T-helper 17 cell (primary cell): ENCODE data around the gene OR5H2. TPM values are rescaled to one million over a fixed set of nuclear protein-coding genes. Genes with fewer than 3 reads are reported as not detected.

Source experiments
- ATAC-seq: fragments of 150-1000 bp; cut with Tn5 transposase; 2 replicates; pipeline ENCODE4 v1.10.0; 2021; ENCODE audit warnings: mild to moderate bottlenecking, moderate library complexity
- DNase-seq, 3 donors: peaks; one replicate each; pipeline versions ENCODE4 v3.0.0 to v3.0.0-alpha.2; 2020 to 2021
- H3K9me3 ChIP-seq: one replicate; pipeline ENCODE4 v1.7.0; 2013; ENCODE audit warnings: low read length, mild to moderate bottlenecking; ENCODE audit not compliant: control insufficient read depth, poor library complexity, severe bottlenecking
- H3K27ac Mint-ChIP-seq: one replicate; pipeline ENCODE4 v1.8.0; 2022; ENCODE audit warnings: mild to moderate bottlenecking, moderate library complexity, mixed read lengths
- H3K27me3 Mint-ChIP-seq: one replicate; pipeline ENCODE4 v1.8.0; 2022; ENCODE audit warnings: mixed read lengths
- H3K36me3 Mint-ChIP-seq: one replicate; pipeline ENCODE4 v1.8.0; 2022; ENCODE audit warnings: low read depth, mixed read lengths
- H3K4me1 Mint-ChIP-seq: one replicate; pipeline ENCODE4 v1.8.0; 2022; ENCODE audit warnings: mild to moderate bottlenecking, mixed read lengths
- H3K4me3 Mint-ChIP-seq: one replicate; pipeline ENCODE4 v1.8.0; 2022; ENCODE audit warnings: mild to moderate bottlenecking, moderate library complexity, mixed read lengths
- total RNA-seq, 4 donors: library from RNA in 2 of 4; stranded (reverse) in 2 of 4; gene quantifications; one replicate each; pipeline ENCODE4 v1.2.3 and lab custom pipeline; 2022 to 2026

The OR5H2 gene
- total RNA-seq, 2 donors from 2014 or later: not detected

DNA sequence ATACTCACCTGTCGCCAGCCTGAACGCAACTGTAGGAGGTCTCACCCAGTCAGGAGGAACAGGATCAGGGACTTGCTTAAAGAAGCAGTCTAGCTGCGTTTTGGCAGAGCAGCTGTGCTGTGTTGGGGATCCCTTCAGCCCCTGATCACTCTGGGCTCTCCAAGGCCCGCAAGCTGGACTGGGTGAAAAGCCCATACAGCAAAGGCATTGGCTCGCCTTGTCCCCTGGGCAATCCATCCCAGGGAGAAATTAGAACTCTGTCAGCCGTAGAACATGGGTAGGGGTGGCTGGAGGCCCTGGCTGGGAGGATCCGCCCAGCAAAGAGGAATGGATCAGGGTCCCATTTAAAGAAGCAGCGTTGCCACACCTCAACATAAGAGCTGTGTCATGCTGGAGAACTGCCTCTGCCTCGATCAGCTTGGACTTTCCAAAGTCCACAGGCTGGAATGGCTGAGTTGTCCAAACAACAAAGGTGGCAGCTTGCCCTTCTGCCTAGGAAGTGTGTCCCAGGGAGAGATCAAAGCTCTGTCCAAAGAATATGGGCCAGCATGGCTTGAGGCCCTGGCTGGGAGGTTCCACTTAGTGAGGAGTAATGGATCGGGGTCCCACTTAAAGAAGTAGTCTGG is 9.1 kb downstream of the OR5H2 start:
- H3K36me3 Mint-ChIP-seq: no peaks in the 10 kb centered on the region
- no peak overlapping the region for H3K4me3 Mint-ChIP-seq
- DNase-seq: no peak
- H3K4me1 Mint-ChIP-seq: no peaks in the 10 kb centered on the region
- ATAC-seq: no peak
- H3K27me3 Mint-ChIP-seq: peaks cover 9% of the 10 kb centered on the region
- no peaks in the 10 kb centered on the region for H3K9me3 ChIP-seq
- no peak overlapping the region for H3K27ac Mint-ChIP-seq

DNA sequence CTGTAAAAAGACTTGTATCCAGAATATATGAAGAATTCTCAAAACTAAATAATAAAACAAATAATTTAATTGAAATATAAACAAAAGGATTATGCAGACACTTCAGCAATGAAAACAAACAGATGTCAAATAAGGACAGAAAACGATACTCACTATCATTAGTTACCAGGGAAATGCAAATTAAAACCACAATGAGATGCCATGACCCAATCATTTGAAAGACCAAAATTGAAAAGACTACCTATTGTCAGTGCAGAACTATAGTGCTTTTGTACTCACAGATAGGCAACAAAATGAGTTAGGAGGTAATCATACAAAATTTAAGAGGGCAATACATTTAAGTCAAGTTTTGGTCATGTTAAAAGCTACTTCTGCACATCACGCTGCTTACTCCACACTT is 39.8 kb downstream of the OR5H2 start:
- H3K36me3 Mint-ChIP-seq: peaks cover 2% of the 10 kb centered on the region
- no peak overlapping the region for H3K27ac Mint-ChIP-seq
- no peak overlapping the region for H3K4me3 Mint-ChIP-seq
- H3K9me3 ChIP-seq: peaks cover 2% of the 10 kb centered on the region
- peaks cover 24% of the 10 kb centered on the region for H3K27me3 Mint-ChIP-seq
- no peaks in the 10 kb centered on the region for H3K4me1 Mint-ChIP-seq
- no peak for DNase-seq
- ATAC-seq: no peak

DNA sequence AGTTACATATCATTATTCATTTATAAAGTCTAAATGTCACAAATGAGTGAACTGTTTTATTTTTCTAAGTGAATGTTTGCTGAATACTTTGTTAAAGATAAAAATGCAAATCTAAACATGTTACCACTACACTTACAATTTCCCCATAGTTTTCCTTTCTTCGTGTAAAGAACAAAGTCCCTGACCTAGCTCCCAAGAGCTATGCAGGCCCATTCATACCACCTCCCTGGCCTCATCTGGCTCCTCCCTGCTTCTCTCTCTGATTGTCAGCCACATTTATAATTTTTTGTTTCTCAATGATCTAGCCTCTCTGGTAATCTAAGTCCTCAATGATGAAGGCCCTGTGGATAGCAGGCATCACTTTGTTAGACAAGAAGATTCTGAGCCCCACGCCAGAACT is 40.4 kb downstream of the OR5H2 start:
- Mint-ChIP-seq H3K27me3 (peaks cover 29% of the 10 kb centered on the region), H3K4me1 (no peaks in the 10 kb centered on the region), H3K27ac (no peak overlapping the region), H3K4me3 (no peak overlapping the region), H3K36me3 (peaks cover 2% of the 10 kb centered on the region)
- H3K9me3 ChIP-seq: peaks cover 2% of the 10 kb centered on the region
- DNase-seq (no peak), ATAC-seq (no peak)

DNA sequence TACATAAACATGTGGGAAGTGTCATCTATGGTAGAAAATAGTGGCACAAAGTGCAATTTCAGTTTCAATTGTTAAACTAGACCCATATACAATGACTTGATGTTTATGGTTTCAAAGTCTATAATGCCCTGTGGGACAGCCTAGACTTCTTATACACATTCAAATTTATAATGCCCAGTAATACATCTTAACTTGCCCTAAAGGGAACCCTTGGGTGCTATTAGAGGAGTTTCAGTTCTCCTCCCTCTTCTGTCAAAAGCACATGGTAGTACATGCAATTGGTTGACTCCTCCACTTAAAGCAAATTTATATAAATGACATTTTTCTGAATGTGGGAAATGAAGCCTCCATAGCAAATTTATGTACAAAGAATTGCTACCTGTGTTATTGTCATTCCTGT is 41.1 kb downstream of the OR5H2 start:
- ATAC-seq (no peak), DNase-seq (no peak)
- Mint-ChIP-seq H3K36me3 (peaks cover 2% of the 10 kb centered on the region), H3K4me3 (no peak overlapping the region), H3K27me3 (peaks cover 37% of the 10 kb centered on the region), H3K27ac (no peak overlapping the region), H3K4me1 (no peaks in the 10 kb centered on the region)
- H3K9me3 ChIP-seq: peaks cover 2% of the 10 kb centered on the region

DNA sequence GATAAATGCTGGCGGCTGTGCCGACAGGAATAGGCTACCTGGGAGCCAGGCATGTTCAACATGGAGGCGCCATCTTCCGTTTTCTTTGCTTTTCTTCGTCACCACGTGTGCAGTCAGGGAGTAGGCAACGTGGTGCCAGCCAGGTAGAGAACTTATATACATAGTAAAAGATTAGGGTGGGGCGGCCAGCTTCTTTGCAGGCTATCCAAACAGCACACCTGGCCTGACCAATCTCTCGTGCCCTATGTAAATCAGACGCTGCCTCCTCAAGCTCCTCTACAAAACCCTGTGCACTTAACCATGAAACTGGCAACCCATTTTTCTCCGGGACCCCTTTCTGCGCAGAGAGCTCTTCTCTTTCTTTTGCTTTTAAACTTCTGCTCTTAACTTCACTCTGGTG is 42.8 kb downstream of the OR5H2 start:
- Mint-ChIP-seq H3K4me1 (peaks cover 4% of the 10 kb centered on the region), H3K27me3 (peaks cover 46% of the 10 kb centered on the region), H3K36me3 (peaks cover 4% of the 10 kb centered on the region), H3K27ac (no peak overlapping the region), H3K4me3 (no peak overlapping the region)
- peaks cover 2% of the 10 kb centered on the region for H3K9me3 ChIP-seq
- DNase-seq: no peak
- ATAC-seq: no peak

DNA sequence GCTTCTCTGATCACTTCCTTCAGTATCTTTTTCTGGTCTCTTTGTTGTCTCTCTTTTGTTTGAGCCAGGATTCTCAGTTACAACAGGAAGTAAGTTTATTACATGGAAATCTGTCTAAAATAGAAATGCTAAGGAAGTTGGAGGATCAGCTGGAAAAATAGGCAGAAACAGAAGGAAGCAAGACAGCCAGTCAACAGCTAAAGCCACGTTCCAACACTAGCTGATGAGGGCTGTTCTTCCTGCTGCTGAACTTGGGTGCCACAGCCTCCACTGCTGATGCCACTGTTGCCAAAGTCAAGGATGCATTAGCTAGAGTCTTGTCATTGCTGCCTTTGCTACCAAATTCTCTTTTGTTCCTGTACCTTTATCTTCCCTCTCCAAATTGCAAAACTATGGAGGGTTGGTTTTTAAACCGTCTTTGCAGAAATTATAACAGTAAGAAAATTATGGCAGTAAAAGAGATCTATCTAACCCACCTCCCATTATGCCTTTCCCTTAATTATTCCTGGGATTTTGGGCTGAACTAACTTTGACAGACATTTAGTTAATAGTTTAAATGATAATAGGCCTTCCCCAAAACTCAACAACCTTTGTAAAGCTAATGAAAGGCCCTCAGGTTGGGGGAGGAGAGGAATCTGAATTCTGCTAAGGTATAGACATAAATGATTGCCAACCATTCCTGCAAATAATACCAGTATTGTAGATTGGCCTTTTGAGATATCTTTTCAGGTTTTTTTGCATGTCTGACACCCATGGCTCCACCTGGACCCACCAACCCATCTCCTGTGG is 44.0 kb downstream of the OR5H2 start:
- peaks cover 58% of the 10 kb centered on the region for H3K27me3 Mint-ChIP-seq
- peaks cover 4% of the 10 kb centered on the region for H3K36me3 Mint-ChIP-seq
- no peak for DNase-seq
- no peak for ATAC-seq
- peaks cover 4% of the 10 kb centered on the region for H3K4me1 Mint-ChIP-seq
- peaks cover 2% of the 10 kb centered on the region for H3K9me3 ChIP-seq
- H3K27ac Mint-ChIP-seq: no peak overlapping the region
- H3K4me3 Mint-ChIP-seq: no peak overlapping the region

DNA sequence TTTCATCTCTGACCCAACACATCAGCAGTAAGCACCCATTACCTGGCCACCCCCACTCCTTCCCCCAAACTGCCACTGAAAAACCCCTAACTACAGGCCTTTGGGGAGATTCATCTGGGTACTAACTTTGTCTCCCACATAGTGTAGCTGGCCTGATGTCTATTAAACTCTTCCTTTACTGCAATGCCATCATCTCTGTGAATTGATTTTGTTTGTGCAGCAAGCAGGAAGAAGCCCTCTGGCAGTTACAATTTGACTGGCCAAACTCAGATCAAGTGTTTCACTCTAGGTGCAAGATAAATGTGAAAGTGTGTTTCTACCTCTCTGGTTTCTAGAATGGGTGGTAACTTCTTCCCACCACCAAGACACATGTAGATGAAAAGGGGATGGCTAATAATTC is 44.6 kb downstream of the OR5H2 start:
- H3K36me3 Mint-ChIP-seq: peaks cover 4% of the 10 kb centered on the region
- peaks cover 4% of the 10 kb centered on the region for H3K4me1 Mint-ChIP-seq
- H3K4me3 Mint-ChIP-seq: no peak overlapping the region
- H3K27me3 Mint-ChIP-seq: peaks cover 64% of the 10 kb centered on the region
- DNase-seq: no peak
- H3K9me3 ChIP-seq: peaks cover 2% of the 10 kb centered on the region
- ATAC-seq: no peak
- H3K27ac Mint-ChIP-seq: no peak overlapping the region

DNA sequence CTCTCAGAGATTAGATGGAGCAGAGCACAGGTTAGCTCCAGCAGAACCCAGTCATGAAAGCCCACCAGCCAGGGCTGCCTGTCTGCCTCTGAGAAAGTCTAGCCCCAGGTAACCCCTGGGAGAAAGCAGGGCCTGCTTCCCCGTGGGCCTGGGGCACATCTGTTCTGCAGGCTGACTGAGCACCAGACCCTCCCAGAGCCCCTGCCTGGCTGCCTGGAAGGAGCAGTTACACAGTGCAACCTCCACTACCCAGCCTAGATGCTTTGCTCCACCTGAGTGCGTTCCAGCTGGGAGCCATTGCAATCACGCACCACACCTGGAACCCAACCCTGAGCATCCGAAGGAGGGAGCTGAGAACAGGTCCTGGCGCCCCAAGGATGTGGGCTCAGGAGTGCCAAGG is 46.6 kb downstream of the OR5H2 start:
- peak; percentile 6 for ATAC-seq

DNA sequence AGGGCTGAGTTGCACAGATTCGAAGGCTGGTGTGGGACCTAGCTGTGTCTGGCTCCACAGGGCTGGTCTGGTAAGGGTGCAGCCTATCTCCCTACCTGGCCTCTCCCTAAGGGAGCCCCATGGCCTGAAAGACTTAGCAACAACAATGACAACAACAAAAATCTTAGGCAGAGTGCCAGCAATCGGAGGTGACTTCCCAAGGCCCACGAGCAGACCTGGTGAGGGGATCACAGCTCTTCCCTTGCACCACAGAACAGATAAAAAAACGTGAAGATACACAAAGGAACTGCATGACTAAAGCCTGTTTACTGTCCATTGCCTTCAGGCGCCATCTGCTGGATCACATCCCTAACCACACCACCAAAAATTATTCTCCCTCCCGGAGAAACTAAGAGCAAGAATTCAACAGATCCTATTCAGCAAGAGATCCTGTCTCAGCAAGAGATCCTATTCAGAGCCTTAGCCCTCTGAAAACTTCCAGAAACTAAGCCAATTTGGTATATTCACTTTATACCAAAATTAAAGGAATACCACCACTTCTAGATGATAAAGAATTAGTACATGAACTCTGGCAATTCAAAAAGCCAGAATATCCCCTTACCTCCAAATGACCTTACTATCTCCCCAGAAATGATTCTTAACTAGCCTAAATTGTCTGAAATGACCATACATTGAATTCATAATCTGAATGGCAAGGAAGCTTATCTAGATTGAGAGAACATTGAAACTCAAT is 47.3 kb downstream of the OR5H2 start:
- H3K36me3 Mint-ChIP-seq: peaks cover 4% of the 10 kb centered on the region
- peaks cover 6% of the 10 kb centered on the region for H3K4me1 Mint-ChIP-seq
- H3K9me3 ChIP-seq: peaks cover 2% of the 10 kb centered on the region
- peak; percentile 87 for ATAC-seq
- peak; percentile 12 to 41 (median 18) for DNase-seq
- H3K4me3 Mint-ChIP-seq: no peak overlapping the region
- H3K27ac Mint-ChIP-seq: peak overlapping the region; percentile 21
- peaks cover 85% of the 10 kb centered on the region for H3K27me3 Mint-ChIP-seq

More for the DNA sequence above, 46.6 kb downstream of the OR5H2 start:
- peaks cover 2% of the 10 kb centered on the region for H3K9me3 ChIP-seq
- H3K27me3 Mint-ChIP-seq: peaks cover 79% of the 10 kb centered on the region
- H3K36me3 Mint-ChIP-seq: peaks cover 4% of the 10 kb centered on the region
- no peak for DNase-seq
- H3K4me1 Mint-ChIP-seq: peaks cover 6% of the 10 kb centered on the region
- H3K4me3 Mint-ChIP-seq: no peak overlapping the region
- no peak overlapping the region for H3K27ac Mint-ChIP-seq

DNA sequence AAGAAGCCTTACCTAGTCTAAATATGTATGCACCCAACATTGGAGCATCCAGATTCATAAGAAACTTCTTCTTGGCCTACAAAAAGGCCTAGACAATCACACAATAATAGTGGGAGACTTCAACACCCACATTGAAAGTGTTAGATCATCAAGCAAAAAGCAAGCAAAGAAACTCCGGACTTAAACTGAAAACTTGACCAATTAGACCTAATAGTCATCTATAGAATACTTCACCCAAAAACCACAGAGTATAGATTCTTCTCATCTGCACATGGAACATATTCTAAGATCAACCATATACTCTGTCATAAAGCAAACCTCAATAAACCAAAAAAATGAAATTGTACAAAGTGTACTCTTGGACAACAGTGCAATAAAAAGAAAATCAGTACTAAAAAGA is 49.0 kb downstream of the OR5H2 start:
- DNase-seq: no peak
- peaks cover 6% of the 10 kb centered on the region for H3K4me1 Mint-ChIP-seq
- H3K36me3 Mint-ChIP-seq: peaks cover 2% of the 10 kb centered on the region
- no peak for ATAC-seq
- peaks cover 77% of the 10 kb centered on the region for H3K27me3 Mint-ChIP-seq
- peak overlapping the region; percentile 25 for H3K4me3 Mint-ChIP-seq
- H3K27ac Mint-ChIP-seq: no peak overlapping the region
- no peaks in the 10 kb centered on the region for H3K9me3 ChIP-seq

Other genes with a start within 250 kb of the OR5H2 start
- gene GABRR3, start 247.2 kb upstream of the OR5H2 start, total RNA-seq: not detected
- not detected for gene OR5AC2, start 195.3 kb upstream of the OR5H2 start, total RNA-seq
- not detected for gene OR5H1, start 151.8 kb upstream of the OR5H2 start, total RNA-seq
- gene OR5H14, start 135.0 kb upstream of the OR5H2 start, total RNA-seq: not detected
- gene OR5H15, start 115.8 kb upstream of the OR5H2 start, total RNA-seq: not detected
- not detected for gene OR5H6, start 18.3 kb upstream of the OR5H2 start, total RNA-seq
- gene OR5K4, start 71.3 kb downstream of the OR5H2 start, total RNA-seq: not detected
- gene OR5K3, start 108.2 kb downstream of the OR5H2 start, total RNA-seq: not detected
- not detected for gene OR5K1, start 180.7 kb downstream of the OR5H2 start, total RNA-seq
- not detected for gene OR5K2, start 215.2 kb downstream of the OR5H2 start, total RNA-seq
- 100 to 1,000 TPM; 195 to 285 TPM for gene CLDND1, start 240.4 kb downstream of the OR5H2 start, total RNA-seq
- gene GPR15, start 249.5 kb downstream of the OR5H2 start, total RNA-seq: 100 to 1,000 TPM in 1 of 2 donors, 10 to 100 TPM in 1; 43.2 to 181 TPM